DND-41 (cell line): ENCODE results near the gene APOD.

ENCODE experiments used
- CTCF ChIP-seq: IDR thresholded peaks from 2 replicates; pipeline ENCODE4 v1.5.1; 2012; ENCODE audit warnings: borderline replicate concordance, low read length, moderate library complexity, mild to moderate bottlenecking; ENCODE audit not compliant: poor library complexity, severe bottlenecking; ENCODE audit errors: extremely low read depth
- EZH2 ChIP-seq: IDR thresholded peaks from 3 replicates; pipeline ENCODE4 v1.6.1; 2012; ENCODE audit warnings: borderline replicate concordance, low read depth, mild to moderate bottlenecking, moderate library complexity, low read length, inconsistent platforms; ENCODE audit not compliant: severe bottlenecking

- TF ChIP-seq CTCF = no peak
- no peak for TF ChIP-seq EZH2
These were observed 45.7 kb downstream of the APOD start for GRCh38 chr3:195537995-195538394.
